Fibroblast of lung (primary cell): ENCODE measurements around the gene NEK10.

Source experiments
- EZH2 ChIP-seq: IDR thresholded peaks from 2 replicates; pipeline ENCODE4 v1.5.1; 2012; ENCODE audit warnings: low read length, control low read depth, mild to moderate bottlenecking; ENCODE audit errors: missing control alignments
- TF ChIP-seq, protein P1 (sequence below), 2 donors: IDR thresholded peaks in 1 of 2; conservative IDR thresholded peaks in 1 of 2; 1 replicate in 1 of 2; 2 replicates in 1 of 2; pipeline ENCODE4 v1.5.1; 2011 to 2012; ENCODE audit warnings: low read length in 2 of 2, control low read depth in 1 of 2, inconsistent platforms in 1 of 2, low read depth in 1 of 2, mild to moderate bottlenecking in 1 of 2

DNA sequence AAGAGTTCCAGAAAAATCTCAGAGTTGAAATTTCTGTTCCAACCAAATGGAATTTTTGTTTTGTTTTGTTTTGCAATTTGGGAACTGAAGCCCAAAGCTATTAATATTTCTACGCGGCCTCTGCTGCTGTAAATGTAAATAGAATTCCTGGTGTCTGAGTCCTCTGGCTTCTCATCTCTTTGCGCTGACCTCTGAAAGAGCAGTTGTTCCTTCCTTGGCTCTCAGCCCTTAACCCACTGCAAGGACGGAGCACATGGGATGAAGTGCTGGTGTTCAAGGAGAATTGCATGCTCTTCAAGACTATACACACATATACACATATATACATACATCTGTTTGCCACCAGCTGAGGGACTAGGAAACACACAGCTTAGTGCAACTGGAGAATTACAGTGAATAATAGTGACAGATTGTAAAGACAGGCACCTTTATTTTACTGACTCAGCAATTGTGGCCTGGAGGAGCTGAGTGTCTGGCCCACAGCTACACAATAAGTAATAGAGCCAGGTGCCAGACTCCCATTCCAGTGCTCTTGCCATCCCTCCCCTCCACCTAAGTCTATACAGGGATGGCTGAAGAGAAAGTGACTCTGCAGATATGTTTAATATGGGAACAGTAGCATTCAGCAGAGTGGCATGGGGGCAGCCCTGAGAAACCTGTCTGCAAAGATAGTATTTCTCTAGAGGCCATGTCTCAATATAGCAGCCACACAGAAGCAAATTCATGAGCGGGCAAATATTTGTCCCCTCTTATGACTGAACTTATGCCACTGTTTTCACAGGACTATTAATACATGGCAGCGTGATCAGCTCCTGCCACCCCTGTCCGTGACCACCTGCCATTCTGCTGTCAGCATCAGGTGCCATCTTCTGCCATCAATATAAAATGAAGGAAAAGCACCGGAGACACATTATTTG is 42.3 kb downstream of the NEK10 start:
- TF ChIP-seq, protein P1, sequence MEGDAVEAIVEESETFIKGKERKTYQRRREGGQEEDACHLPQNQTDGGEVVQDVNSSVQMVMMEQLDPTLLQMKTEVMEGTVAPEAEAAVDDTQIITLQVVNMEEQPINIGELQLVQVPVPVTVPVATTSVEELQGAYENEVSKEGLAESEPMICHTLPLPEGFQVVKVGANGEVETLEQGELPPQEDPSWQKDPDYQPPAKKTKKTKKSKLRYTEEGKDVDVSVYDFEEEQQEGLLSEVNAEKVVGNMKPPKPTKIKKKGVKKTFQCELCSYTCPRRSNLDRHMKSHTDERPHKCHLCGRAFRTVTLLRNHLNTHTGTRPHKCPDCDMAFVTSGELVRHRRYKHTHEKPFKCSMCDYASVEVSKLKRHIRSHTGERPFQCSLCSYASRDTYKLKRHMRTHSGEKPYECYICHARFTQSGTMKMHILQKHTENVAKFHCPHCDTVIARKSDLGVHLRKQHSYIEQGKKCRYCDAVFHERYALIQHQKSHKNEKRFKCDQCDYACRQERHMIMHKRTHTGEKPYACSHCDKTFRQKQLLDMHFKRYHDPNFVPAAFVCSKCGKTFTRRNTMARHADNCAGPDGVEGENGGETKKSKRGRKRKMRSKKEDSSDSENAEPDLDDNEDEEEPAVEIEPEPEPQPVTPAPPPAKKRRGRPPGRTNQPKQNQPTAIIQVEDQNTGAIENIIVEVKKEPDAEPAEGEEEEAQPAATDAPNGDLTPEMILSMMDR (conservative IDR thresholded peaks at IDR 0.05 in 1 of 2, IDR thresholded peaks at IDR 0.05 in 1 of 2; ENCODE audit: low read depth in 1 of 2, low read length in 2 of 2), result no peak
- no peak for TF ChIP-seq EZH2
